Effector memory CD4-positive, alpha-beta T cell (primary cell): ENCODE measurements around the gene MON2.

Experiments
- DNase-seq, 3 donors: peaks; one replicate each; pipeline ENCODE4 v3.0.0-alpha.2; 2020
- H3K27ac ChIP-seq: 2 replicates; pipeline ENCODE4 v1.7.0; 2013; ENCODE audit warnings: mild to moderate bottlenecking, low read length, moderate library complexity; ENCODE audit not compliant: insufficient read depth, poor library complexity, severe bottlenecking
- H3K27me3 ChIP-seq: replicated peaks from 2 replicates; pipeline ENCODE4 v1.7.0; 2013; ENCODE audit warnings: mild to moderate bottlenecking, low read length; ENCODE audit not compliant: insufficient read depth, control insufficient read depth, poor library complexity, severe bottlenecking
- H3K36me3 ChIP-seq: 2 replicates; pipeline ENCODE4 v1.7.0; 2013; ENCODE audit warnings: mild to moderate bottlenecking, low read length, moderate library complexity; ENCODE audit not compliant: control insufficient read depth, insufficient read depth
- H3K4me1 ChIP-seq: 2 replicates; pipeline ENCODE4 v1.7.0; 2013; ENCODE audit warnings: low read length, mild to moderate bottlenecking; ENCODE audit not compliant: control insufficient read depth, insufficient read depth, poor library complexity, severe bottlenecking
- H3K4me3 ChIP-seq: 2 replicates; pipeline ENCODE4 v1.7.0; 2013; ENCODE audit warnings: low read length, low read depth, mild to moderate bottlenecking; ENCODE audit not compliant: insufficient read depth, poor library complexity, severe bottlenecking
- H3K9me3 ChIP-seq: 2 replicates; pipeline ENCODE4 v1.7.0; 2013; ENCODE audit warnings: mild to moderate bottlenecking, low read length, moderate library complexity; ENCODE audit not compliant: control insufficient read depth

Gene MON2

GRCh38 chr12:62627181-62627580, 160.6 kb downstream of the MON2 start:
- DNase-seq = no peak
- Histone ChIP-seq H3K4me3 (no peak overlapping the region), H3K27me3 (peaks cover 14% of the 10 kb centered on the region)

GRCh38 chr12:62629413-62629812, 162.8 kb downstream of the MON2 start:
- peaks cover 21% of the 10 kb centered on the region for H3K27me3 ChIP-seq
- H3K9me3 ChIP-seq = no peaks in the 10 kb centered on the region
- peaks cover 12% of the 10 kb centered on the region for H3K4me1 ChIP-seq
- no peak for DNase-seq
- H3K36me3 ChIP-seq = no peaks in the 10 kb centered on the region
- H3K27ac ChIP-seq = no peak overlapping the region
- no peak overlapping the region for H3K4me3 ChIP-seq

More at GRCh38 chr12:62627181-62627580, 160.6 kb downstream of the MON2 start:
- Histone ChIP-seq H3K36me3 (no peaks in the 10 kb centered on the region), H3K9me3 (no peaks in the 10 kb centered on the region), H3K27ac (no peak overlapping the region), H3K4me1 (peaks cover 7% of the 10 kb centered on the region)

- Histone ChIP-seq H3K27me3 (peaks cover 21% of the 10 kb centered on the region), H3K27ac (no peak overlapping the region)
Measured at GRCh38 chr12:62629971-62630739, 163.5 kb downstream of the MON2 start.

GRCh38 chr12:62631471-62632410, 165.1 kb downstream of the MON2 start:
- H3K27me3 ChIP-seq = peaks cover 21% of the 10 kb centered on the region
- no peaks in the 10 kb centered on the region for H3K9me3 ChIP-seq
- DNase-seq = no peak
- H3K4me1 ChIP-seq = peaks cover 12% of the 10 kb centered on the region
- H3K4me3 ChIP-seq = peak overlapping the region; percentile 50
- H3K27ac ChIP-seq = no peak overlapping the region
- H3K36me3 ChIP-seq = no peaks in the 10 kb centered on the region

More at GRCh38 chr12:62629971-62630739, 163.5 kb downstream of the MON2 start:
- peaks cover 12% of the 10 kb centered on the region for H3K4me1 ChIP-seq
- no peak overlapping the region for H3K4me3 ChIP-seq
- H3K36me3 ChIP-seq = no peaks in the 10 kb centered on the region
- no peaks in the 10 kb centered on the region for H3K9me3 ChIP-seq
- DNase-seq = no peak

GRCh38 chr12:62632411-62632918, 165.8 kb downstream of the MON2 start:
- Histone ChIP-seq H3K4me3 (peak overlapping the region; percentile 50), H3K4me1 (peaks cover 12% of the 10 kb centered on the region), H3K27me3 (peaks cover 21% of the 10 kb centered on the region), H3K27ac (no peak overlapping the region), H3K9me3 (no peaks in the 10 kb centered on the region), H3K36me3 (no peaks in the 10 kb centered on the region)
- DNase-seq = no peak

- Histone ChIP-seq H3K4me3 (no peak overlapping the region), H3K27me3 (peaks cover 15% of the 10 kb centered on the region), H3K36me3 (no peaks in the 10 kb centered on the region), H3K27ac (no peak overlapping the region), H3K4me1 (peaks cover 12% of the 10 kb centered on the region), H3K9me3 (no peaks in the 10 kb centered on the region)
- no peak for DNase-seq
Measured at GRCh38 chr12:62635649-62636048, 169.0 kb downstream of the MON2 start.

- peaks cover 2% of the 10 kb centered on the region for H3K27me3 ChIP-seq
- no peaks in the 10 kb centered on the region for H3K9me3 ChIP-seq
- no peak for DNase-seq
- no peak overlapping the region for H3K4me3 ChIP-seq
- H3K4me1 ChIP-seq = peaks cover 8% of the 10 kb centered on the region
- H3K36me3 ChIP-seq = no peaks in the 10 kb centered on the region
- H3K27ac ChIP-seq = no peak overlapping the region
Measured at GRCh38 chr12:62637679-62638078, 171.1 kb downstream of the MON2 start.

GRCh38 chr12:62640910-62641448, 174.4 kb downstream of the MON2 start:
- H3K9me3 ChIP-seq = no peaks in the 10 kb centered on the region
- no peaks in the 10 kb centered on the region for H3K36me3 ChIP-seq
- H3K27ac ChIP-seq = no peak overlapping the region
- peak overlapping the region; percentile 30 for H3K4me3 ChIP-seq
- H3K27me3 ChIP-seq = no peaks in the 10 kb centered on the region
- H3K4me1 ChIP-seq = peaks cover 8% of the 10 kb centered on the region
- no peak for DNase-seq

- peaks cover 8% of the 10 kb centered on the region for H3K4me1 ChIP-seq
- H3K4me3 ChIP-seq = no peak overlapping the region
- H3K36me3 ChIP-seq = no peaks in the 10 kb centered on the region
- H3K27ac ChIP-seq = no peak overlapping the region
- H3K9me3 ChIP-seq = no peaks in the 10 kb centered on the region
- no peak for DNase-seq
- no peaks in the 10 kb centered on the region for H3K27me3 ChIP-seq
Measured at GRCh38 chr12:62642486-62642885, 175.9 kb downstream of the MON2 start.
